Hepatocyte (in vitro differentiated cells): ENCODE results near the gene ZNF155. TPM values are rescaled to one million over a fixed set of nuclear protein-coding genes. Genes with fewer than 3 reads are reported as not detected.

ENCODE experiments used
- DNase-seq: peaks from one replicate; pipeline ENCODE4 v3.0.0-alpha.2; 2016; ENCODE audit warnings: low spot score
- H2AFZ ChIP-seq: fragments of 200-600 bp; sonication (generic); 2 replicates; pipeline ENCODE4 v1.6.0; 2016; ENCODE audit warnings: antibody characterized with exemption, mild to moderate bottlenecking
- H3K27ac ChIP-seq: fragments of 200-600 bp; sonication (generic); 2 replicates; pipeline ENCODE4 v1.5.1; 2016; ENCODE audit warnings: mild to moderate bottlenecking
- H3K27me3 ChIP-seq: fragments of 200-600 bp; sonication (generic); 2 replicates; pipeline ENCODE4 v1.6.1; 2016
- H3K36me3 ChIP-seq: fragments of 200-600 bp; sonication (generic); replicated peaks from 2 replicates; pipeline ENCODE4 v1.5.1; 2016; ENCODE audit warnings: low read depth; ENCODE audit not compliant: insufficient read depth
- H3K4me1 ChIP-seq: fragments of 200-600 bp; sonication (generic); 2 replicates; pipeline ENCODE4 v1.5.1; 2016; ENCODE audit warnings: mild to moderate bottlenecking, moderate library complexity; ENCODE audit not compliant: insufficient read depth
- H3K4me2 ChIP-seq: fragments of 200-600 bp; sonication (generic); 2 replicates; pipeline ENCODE4 v1.6.0; 2016
- H3K4me3 ChIP-seq: fragments of 200-600 bp; sonication (generic); 2 replicates; pipeline ENCODE4 v1.5.1; 2016; ENCODE audit warnings: mild to moderate bottlenecking
- H3K79me2 ChIP-seq: fragments of 200-600 bp; sonication (generic); 2 replicates; pipeline ENCODE4 v1.6.0; 2017; ENCODE audit warnings: mild to moderate bottlenecking
- H3K9me2 ChIP-seq: fragments of 200-600 bp; sonication (generic); replicated peaks from 2 replicates; pipeline ENCODE4 v1.6.0; 2017; ENCODE audit warnings: mild to moderate bottlenecking; ENCODE audit not compliant: insufficient read depth
- H3K9me3 ChIP-seq: fragments of 200-600 bp; sonication (generic); 2 replicates; pipeline ENCODE4 v1.5.1; 2016; ENCODE audit warnings: low read depth, mild to moderate bottlenecking
- H4K20me1 ChIP-seq: fragments of 200-600 bp; sonication (generic); 2 replicates; pipeline ENCODE4 v1.6.0; 2016; ENCODE audit warnings: mild to moderate bottlenecking; ENCODE audit not compliant: insufficient read depth, poor library complexity, severe bottlenecking
- EZH2 ChIP-seq: fragments of 200-600 bp; sonication (generic); IDR thresholded peaks from 2 replicates; pipeline ENCODE4 v1.6.1; 2016; ENCODE audit warnings: antibody characterized with exemption, mild to moderate bottlenecking, borderline replicate concordance
- EZH2phosphoT487 ChIP-seq: fragments of 200-600 bp; sonication (generic); IDR thresholded peaks from one replicate; pipeline ENCODE4 v1.6.1; 2018; ENCODE audit warnings: antibody characterized with exemption, mild to moderate bottlenecking, low read depth, moderate library complexity; ENCODE audit not compliant: unreplicated experiment, severe bottlenecking
- WGBS: methylation state at CpG from one replicate; pipeline ENCODE4 v1.1.6; 2016; ENCODE audit warnings: low lambda C conversion rate; ENCODE audit errors: missing lambda C conversion rate; 5-methylcytosine and 5-hydroxymethylcytosine counted together
- polyA plus RNA-seq: library from polyadenylated mRNA; unstranded; fragments of >200 nt; fragmentation: Nextera tagmentation; extraction: Ambion mirVana; gene quantifications from 2 replicates; pipeline ENCODE4 v1.2.1, GENCODE V29; 2016
- total RNA-seq: library from RNA; depleted of rRNA; stranded (reverse); fragments of >200 nt; gene quantifications from 2 replicates; pipeline ENCODE4 v1.2.3, GENCODE V29; 2014
- TF ChIP-seq, protein P1 (sequence below): fragments of 200-600 bp; sonication (generic); IDR thresholded peaks from 2 replicates; pipeline ENCODE4 v1.5.1; 2016; ENCODE audit warnings: antibody characterized with exemption, mild to moderate bottlenecking; ENCODE audit not compliant: poor library complexity

ZNF155 gene
- total and polyA plus RNA-seq, 2 experiments from 2014 or later: 3.2 to 7.2 TPM

DNA sequence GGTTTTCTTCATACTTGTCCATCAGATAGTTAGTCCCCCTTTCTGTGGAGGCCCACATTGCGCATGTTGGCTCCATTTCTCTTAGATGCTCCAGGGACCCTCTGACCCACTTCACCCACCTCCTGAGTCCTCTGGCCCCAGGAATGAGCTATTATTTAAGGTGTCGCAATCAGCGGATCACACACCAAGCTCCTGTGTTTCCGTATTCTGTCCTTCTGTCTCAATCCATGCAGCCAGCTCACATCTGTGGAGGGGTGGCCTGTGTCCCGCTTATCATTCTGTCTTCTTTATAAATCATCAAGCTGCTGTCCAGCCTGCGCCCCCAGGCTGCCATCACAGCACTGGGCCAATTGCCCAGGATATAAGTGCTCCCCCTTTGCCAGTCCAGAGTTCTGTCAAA lies 23.5 kb downstream of the ZNF155 start:
- 98% methylated on average over 6 of the region's 6 CpGs for WGBS
- Histone ChIP-seq H3K4me1 (peaks cover 5% of the 10 kb centered on the region), H3K4me3 (no peak overlapping the region), H3K9me3 (peaks cover 44% of the 10 kb centered on the region), H2AFZ (no peak overlapping the region), H3K4me2 (no peak overlapping the region), H3K9me2 (no peaks in the 10 kb centered on the region), H4K20me1 (no peaks in the 10 kb centered on the region), H3K27me3 (no peaks in the 10 kb centered on the region), H3K27ac (no peak overlapping the region), H3K79me2 (peaks cover 26% of the 10 kb centered on the region), H3K36me3 (peaks cover 17% of the 10 kb centered on the region)
- TF ChIP-seq, protein P1, sequence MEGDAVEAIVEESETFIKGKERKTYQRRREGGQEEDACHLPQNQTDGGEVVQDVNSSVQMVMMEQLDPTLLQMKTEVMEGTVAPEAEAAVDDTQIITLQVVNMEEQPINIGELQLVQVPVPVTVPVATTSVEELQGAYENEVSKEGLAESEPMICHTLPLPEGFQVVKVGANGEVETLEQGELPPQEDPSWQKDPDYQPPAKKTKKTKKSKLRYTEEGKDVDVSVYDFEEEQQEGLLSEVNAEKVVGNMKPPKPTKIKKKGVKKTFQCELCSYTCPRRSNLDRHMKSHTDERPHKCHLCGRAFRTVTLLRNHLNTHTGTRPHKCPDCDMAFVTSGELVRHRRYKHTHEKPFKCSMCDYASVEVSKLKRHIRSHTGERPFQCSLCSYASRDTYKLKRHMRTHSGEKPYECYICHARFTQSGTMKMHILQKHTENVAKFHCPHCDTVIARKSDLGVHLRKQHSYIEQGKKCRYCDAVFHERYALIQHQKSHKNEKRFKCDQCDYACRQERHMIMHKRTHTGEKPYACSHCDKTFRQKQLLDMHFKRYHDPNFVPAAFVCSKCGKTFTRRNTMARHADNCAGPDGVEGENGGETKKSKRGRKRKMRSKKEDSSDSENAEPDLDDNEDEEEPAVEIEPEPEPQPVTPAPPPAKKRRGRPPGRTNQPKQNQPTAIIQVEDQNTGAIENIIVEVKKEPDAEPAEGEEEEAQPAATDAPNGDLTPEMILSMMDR: no peak
- TF ChIP-seq EZH2phosphoT487 (no peak), EZH2 (no peak)
- DNase-seq: no peak

DNA sequence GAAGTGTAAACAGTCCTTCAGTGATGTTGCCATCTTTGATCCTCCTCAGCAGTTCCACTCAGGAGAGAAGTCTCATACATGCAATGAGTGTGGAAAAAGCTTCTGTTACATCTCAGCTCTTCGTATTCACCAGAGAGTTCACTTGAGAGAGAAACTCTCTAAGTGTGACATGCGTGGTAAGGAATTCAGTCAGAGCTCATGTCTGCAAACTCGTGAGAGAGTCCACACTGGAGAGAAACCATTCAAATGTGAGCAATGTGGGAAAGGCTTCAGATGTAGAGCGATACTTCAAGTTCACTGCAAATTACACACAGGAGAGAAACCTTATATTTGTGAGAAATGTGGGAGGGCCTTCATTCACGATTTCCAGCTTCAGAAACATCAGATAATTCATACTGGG lies 26.5 kb downstream of the ZNF155 start:
- no peak for DNase-seq
- Histone ChIP-seq H3K36me3 (peaks cover 17% of the 10 kb centered on the region), H3K79me2 (peaks cover 9% of the 10 kb centered on the region), H2AFZ (no peak overlapping the region), H3K4me2 (no peak overlapping the region), H3K9me3 (peaks cover 44% of the 10 kb centered on the region), H3K27me3 (no peaks in the 10 kb centered on the region), H3K4me3 (no peak overlapping the region), H3K27ac (no peak overlapping the region), H4K20me1 (no peaks in the 10 kb centered on the region), H3K4me1 (no peaks in the 10 kb centered on the region), H3K9me2 (no peaks in the 10 kb centered on the region)
- 97% methylated on average over 5 of the region's 5 CpGs for whole genome bisulfite sequencing
- TF ChIP-seq EZH2phosphoT487 (no peak), EZH2 (no peak)
- TF ChIP-seq, protein P1: no peak

DNA sequence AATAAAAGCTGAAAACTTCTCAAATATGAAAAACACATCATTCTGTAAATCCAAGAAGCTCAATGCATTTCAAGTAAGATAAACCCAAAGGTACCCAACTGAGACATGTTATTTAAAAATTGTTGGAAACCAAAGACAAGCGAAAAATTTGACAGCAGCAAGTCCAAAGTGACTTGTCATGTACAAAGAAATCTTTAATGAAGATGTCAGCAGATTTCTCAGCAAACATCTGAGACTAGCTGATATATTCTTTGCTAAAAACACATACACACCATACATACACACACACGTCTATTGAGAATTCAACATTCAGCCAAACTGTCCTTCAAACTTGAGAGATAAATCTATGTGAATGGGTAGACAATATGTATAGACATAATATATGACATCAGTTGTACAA lies 35.5 kb downstream of the ZNF155 start:
- no peaks in the 10 kb centered on the region for H3K9me3 ChIP-seq
- H3K4me1 ChIP-seq: peaks cover under 1% of the 10 kb centered on the region
- H3K4me2 ChIP-seq: no peak overlapping the region
- no peak overlapping the region for H3K4me3 ChIP-seq
- 53% methylated on average over 2 of the region's 2 CpGs for WGBS
- no peaks in the 10 kb centered on the region for H3K36me3 ChIP-seq
- H3K79me2 ChIP-seq: no peaks in the 10 kb centered on the region
- TF ChIP-seq EZH2phosphoT487: no peak
- no peak for TF ChIP-seq EZH2
- TF ChIP-seq, protein P1: no peak
- no peaks in the 10 kb centered on the region for H3K9me2 ChIP-seq
- no peaks in the 10 kb centered on the region for H3K27me3 ChIP-seq
- DNase-seq: no peak
- H3K27ac ChIP-seq: no peak overlapping the region
- no peak overlapping the region for H2AFZ ChIP-seq
- no peaks in the 10 kb centered on the region for H4K20me1 ChIP-seq

DNA sequence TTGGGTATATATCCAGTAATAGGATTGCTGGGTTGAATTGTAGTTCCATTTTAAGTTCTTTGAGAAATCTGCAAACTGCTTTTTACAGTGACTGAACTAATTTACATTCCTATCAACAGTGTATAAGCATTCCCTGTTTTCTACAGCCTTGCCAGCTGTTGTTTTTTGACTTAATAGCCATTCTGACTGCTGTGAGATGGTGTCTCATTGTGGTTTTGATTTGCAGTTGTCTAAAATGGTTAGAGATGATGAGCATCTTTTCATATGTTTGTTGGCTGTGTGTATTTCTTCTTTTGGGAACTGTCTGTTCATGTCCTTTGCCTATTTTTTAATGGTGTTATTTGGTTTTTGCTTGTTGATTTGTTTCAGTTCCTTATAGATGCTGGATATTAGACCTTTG lies 37.2 kb downstream of the ZNF155 start:
- peaks cover 7% of the 10 kb centered on the region for H3K4me1 ChIP-seq

More for the DNA sequence above, 37.2 kb downstream of the ZNF155 start:
- no peak for DNase-seq
- Histone ChIP-seq H3K27ac (no peak overlapping the region), H3K36me3 (no peaks in the 10 kb centered on the region), H3K9me2 (no peaks in the 10 kb centered on the region), H3K4me2 (no peak overlapping the region), H3K79me2 (peaks cover 9% of the 10 kb centered on the region), H3K27me3 (no peaks in the 10 kb centered on the region), H3K4me3 (no peak overlapping the region), H4K20me1 (no peaks in the 10 kb centered on the region), H3K9me3 (no peaks in the 10 kb centered on the region), H2AFZ (no peak overlapping the region)
- TF ChIP-seq, protein P1: no peak
- no peak for TF ChIP-seq EZH2
